GM21367 (cell line): ENCODE data around the gene ANKRD36.
"Not testable (repeated sequence)": the region's sequence is repeated elsewhere in the genome, so short reads cannot be mapped to it uniquely, and the experiment has no call there.

Source experiments
- ATAC-seq: cut with Tn5 transposase; IDR thresholded peaks from one replicate; pipeline ENCODE4 v1.9.1; 2021; ENCODE audit not compliant: unreplicated experiment

The ANKRD36 gene

DNA sequence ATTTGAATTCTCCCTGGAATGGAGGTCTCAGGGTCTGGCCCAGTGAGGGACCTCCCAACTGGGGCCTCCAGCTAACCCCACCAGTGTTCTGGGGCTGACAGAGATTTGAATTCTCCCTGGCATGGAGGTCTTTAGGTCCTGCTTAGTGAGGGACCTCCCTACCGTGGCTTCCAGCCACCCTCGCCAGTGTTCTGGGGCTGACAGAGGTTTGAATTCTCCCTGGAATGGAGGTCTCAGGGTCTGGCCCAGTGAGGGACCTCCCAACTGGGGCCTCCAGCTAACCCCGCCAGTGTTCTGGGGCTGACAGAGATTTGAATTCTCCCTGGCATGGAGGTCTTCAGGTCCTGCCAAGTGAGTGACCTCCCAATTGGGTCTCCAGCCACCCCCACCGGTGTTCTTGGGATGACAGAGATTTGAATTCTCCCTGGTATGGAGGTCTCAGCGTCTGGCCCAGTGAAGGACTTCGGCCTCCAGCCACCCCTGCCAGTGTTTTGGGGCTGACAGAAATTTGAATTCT lies 155.2 kb downstream of the ANKRD36 start:
- ATAC-seq: not testable (repeated sequence)

DNA sequence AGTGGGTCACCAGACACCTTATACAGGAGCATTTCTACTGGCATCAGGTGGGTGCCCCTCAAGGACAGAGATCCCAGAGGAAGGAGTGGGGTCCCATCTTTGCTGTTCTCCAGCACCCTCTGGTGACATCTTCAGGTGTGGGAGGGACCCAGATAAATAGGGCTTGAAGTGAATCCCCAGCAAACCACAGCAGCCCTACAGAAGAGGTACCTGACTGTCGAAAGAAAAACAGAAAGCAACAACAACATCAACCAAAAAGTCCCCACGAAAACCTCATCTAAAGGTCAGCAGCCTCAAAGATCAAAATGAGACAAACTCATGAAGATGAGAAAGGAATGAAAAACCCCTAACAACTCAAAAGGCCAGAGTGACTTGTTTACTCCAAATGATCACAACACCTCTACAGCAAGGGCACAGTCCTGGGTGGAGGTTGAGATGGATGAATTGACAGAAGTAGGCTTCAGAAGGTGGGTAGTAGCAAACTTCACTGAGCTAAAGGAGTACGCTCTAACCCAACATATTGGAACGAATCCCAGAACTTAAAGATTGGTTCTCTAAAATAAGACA lies 163.4 kb downstream of the ANKRD36 start:
- not testable (repeated sequence) for ATAC-seq

DNA sequence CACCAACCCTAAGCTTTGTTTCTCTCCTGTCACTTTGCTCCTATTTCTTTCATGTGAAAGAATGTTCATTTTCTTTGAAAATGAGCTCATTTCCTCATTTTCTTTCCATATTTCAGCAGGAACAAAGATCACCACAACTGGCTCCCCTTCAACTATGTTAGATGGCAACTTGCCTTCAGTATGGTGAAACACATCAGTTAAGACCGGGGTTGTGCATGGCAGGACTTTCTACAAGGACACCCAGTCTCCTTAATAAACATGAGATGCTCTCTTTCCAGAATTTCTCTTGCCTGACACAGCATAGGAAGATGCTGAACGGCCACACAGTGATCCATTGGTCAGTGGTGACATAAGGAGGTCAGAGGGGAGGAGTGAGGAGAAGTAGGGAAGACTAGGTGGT lies 172.2 kb downstream of the ANKRD36 start:
- not testable (repeated sequence) for ATAC-seq

DNA sequence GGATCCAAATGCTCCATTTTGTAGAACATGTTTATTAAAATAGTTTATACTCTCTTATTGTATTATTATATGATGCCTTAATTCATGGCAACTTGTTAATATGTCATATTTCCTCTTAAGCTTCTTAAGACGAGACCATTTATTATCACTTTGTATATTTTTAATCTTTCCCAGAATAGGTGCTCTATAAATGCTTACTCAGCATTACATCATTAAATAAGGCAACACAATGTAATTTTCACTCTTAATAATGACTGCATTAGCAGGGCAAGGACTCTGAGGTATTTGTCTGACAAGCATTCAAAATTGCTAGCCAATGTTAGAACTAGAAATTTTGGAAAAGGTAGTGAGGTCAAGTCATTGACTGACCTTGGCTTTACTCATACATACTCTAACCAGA lies 180.7 kb downstream of the ANKRD36 start:
- ATAC-seq: not testable (repeated sequence)
